SK-N-MC (cell line): ENCODE measurements around the gene GBX1.

Source experiments
- EZH2 ChIP-seq: fragments of 200-600 bp; sonication (generic); IDR thresholded peaks from one replicate; pipeline ENCODE4 v1.6.1; 2017; ENCODE audit warnings: antibody characterized with exemption
- FOXP2 ChIP-seq: optimal IDR thresholded peaks from 2 replicates; pipeline ENCODE3; 2011; ENCODE audit warnings: mild to moderate bottlenecking, moderate library complexity; ENCODE audit not compliant: insufficient read depth; ENCODE audit errors: extremely low read length, control extremely low read depth
- POLR2AphosphoS5 ChIP-seq: IDR thresholded peaks from 2 replicates; pipeline ENCODE4 v1.6.1; 2012; ENCODE audit warnings: mild to moderate bottlenecking, low read depth, low read length, borderline replicate concordance

DNA sequence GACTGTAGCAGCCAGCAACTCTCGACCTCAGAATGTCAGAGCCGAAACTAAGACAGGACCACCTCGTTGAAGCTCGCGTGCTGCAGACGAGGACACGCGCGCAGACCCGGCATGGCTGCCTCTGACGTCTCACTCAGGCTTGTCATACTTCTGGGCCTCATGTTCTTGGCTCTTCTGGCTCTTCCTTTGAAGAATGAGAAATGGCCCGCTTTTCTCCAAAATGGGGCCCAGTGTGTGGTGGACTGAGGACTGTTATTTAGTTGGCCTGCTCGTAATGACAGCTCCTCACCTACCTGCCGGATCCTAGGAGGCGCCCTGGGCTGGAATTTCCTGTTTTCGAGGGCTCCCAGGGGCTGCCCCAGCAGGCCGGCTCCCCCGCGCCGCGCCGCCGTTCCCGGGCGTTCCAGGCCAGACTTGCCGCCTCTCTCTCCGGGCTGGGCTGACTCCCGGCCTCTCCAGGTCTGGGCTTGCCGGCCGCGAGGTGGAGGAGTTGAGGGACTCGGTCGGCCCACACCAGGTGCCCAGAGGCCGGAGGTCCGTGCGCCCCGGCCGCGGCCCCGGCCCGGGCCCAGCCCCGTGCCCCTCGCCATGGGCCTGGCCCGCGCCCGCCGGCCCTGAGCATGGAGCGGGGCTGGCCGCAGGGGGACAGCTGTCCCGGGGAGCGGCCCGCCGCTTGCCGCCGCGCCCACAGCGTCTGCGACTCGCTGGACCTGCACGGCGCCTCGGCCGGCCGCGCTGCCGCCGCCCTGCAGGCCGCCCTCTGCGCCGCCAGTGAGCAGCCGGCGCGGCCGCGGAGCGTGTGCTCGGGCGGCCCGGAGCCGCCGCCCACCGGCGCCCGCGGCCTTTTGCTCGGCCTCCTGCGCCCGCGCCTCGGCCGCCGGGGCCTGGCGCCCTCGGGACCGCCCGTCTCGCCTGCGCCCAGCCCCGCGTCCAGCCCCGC lies 53.1 kb downstream of the GBX1 start:
- TF ChIP-seq POLR2AphosphoS5 (no peak), EZH2 (no peak), FOXP2 (no peak)
